WTC11 (cell line): ENCODE measurements around the gene IL16. TPM values are rescaled to one million over a fixed set of nuclear protein-coding genes. Genes with fewer than 3 reads are reported as not detected.

Source experiments
- ATAC-seq: fragments of 200-7000 bp; cut with Tn5 transposase; 2 replicates; pipeline ENCODE4 v1.10.0; 2021; ENCODE audit warnings: mild to moderate bottlenecking, moderate library complexity
- CTCF ChIA-PET: fragments of 300-600 bp; sonication (Branson Sonifier 250); formaldehyde crosslinking; loops from one replicate; lab custom pipeline; 2021; ENCODE audit warnings: antibody characterized with exemption; lab: Charles Lee
- POLR2A ChIA-PET: fragments of 350-600 bp; sonication (Branson Sonifier 250); formaldehyde crosslinking; loops from one replicate; lab custom pipeline; 2021; ENCODE audit warnings: antibody characterized with exemption; lab: Charles Lee
- DNase-seq: peaks from one replicate; pipeline ENCODE4 v3.0.0; 2021; ENCODE audit warnings: low spot score
- H3K27ac Mint-ChIP-seq: 2 replicates; pipeline ENCODE4 v1.8.0; 2021; ENCODE audit warnings: mixed read lengths
- H3K27me3 Mint-ChIP-seq: 2 replicates; pipeline ENCODE4 v1.8.0; 2021; ENCODE audit warnings: low read depth, mild to moderate bottlenecking, moderate library complexity, mixed read lengths
- H3K36me3 Mint-ChIP-seq: 2 replicates; pipeline ENCODE4 v1.8.0; 2021; ENCODE audit warnings: mixed read lengths
- H3K4me1 Mint-ChIP-seq: 2 replicates; pipeline ENCODE4 v1.8.0; 2022; ENCODE audit warnings: mixed read lengths
- H3K4me3 Mint-ChIP-seq: 2 replicates; pipeline ENCODE4 v1.8.0; 2021; ENCODE audit warnings: mild to moderate bottlenecking, moderate library complexity, mixed read lengths
- H3K9me3 Mint-ChIP-seq: 2 replicates; pipeline ENCODE4 v1.8.0; 2021; ENCODE audit warnings: mixed read lengths
- CREB1 ChIP-seq: sonication (generic); formaldehyde crosslinking; IDR thresholded peaks from 2 replicates; pipeline ENCODE4 v1.8.0; 2023; ENCODE audit warnings: mild to moderate bottlenecking, missing genetic modification reagents
- CTCF ChIP-seq: fragments of 200-600 bp; IDR thresholded peaks from 2 replicates; pipeline ENCODE4 v1.8.0; 2022; ENCODE audit warnings: antibody characterized with exemption
- E2F5 ChIP-seq: sonication (generic); formaldehyde crosslinking; IDR thresholded peaks from 2 replicates; pipeline ENCODE4 v1.8.1; 2022; ENCODE audit warnings: mild to moderate bottlenecking, moderate library complexity, missing genetic modification reagents
- ERG ChIP-seq: fragments of 250-450 bp; sonication (Bioruptor Pico); IDR thresholded peaks from 2 replicates; pipeline ENCODE4 v1.8.0; 2021; ENCODE audit warnings: mild to moderate bottlenecking
- ESRRA ChIP-seq: sonication (generic); formaldehyde crosslinking; IDR thresholded peaks from 2 replicates; pipeline ENCODE4 v1.8.1; 2022; ENCODE audit warnings: mild to moderate bottlenecking, missing genetic modification reagents, borderline replicate concordance
- FOXP1 ChIP-seq: sonication (generic); formaldehyde crosslinking; IDR thresholded peaks from 2 replicates; pipeline ENCODE4 v1.8.0; 2022; ENCODE audit warnings: missing genetic modification reagents, mild to moderate bottlenecking, moderate library complexity, borderline replicate concordance
- GTF2I ChIP-seq: fragments of 250-450 bp; sonication (Bioruptor Pico); conservative IDR thresholded peaks from 2 replicates; pipeline ENCODE4 v1.4.0; 2021; ENCODE audit warnings: mild to moderate bottlenecking
- HMGXB4 ChIP-seq: sonication (generic); formaldehyde crosslinking; IDR thresholded peaks from 2 replicates; pipeline ENCODE4 v1.8.1; 2023; ENCODE audit warnings: mild to moderate bottlenecking, moderate library complexity, missing genetic modification reagents
- JAZF1 ChIP-seq: fragments of 250-450 bp; sonication (Bioruptor Pico); IDR thresholded peaks from 2 replicates; pipeline ENCODE4 v1.9.0; 2021; ENCODE audit warnings: moderate library complexity, mild to moderate bottlenecking, inconsistent platforms
- JUN ChIP-seq: sonication (generic); formaldehyde crosslinking; IDR thresholded peaks from 2 replicates; pipeline ENCODE4 v1.8.0; 2023; ENCODE audit warnings: mild to moderate bottlenecking, missing genetic modification reagents
- KAT7 ChIP-seq: sonication (generic); formaldehyde crosslinking; IDR thresholded peaks from 2 replicates; pipeline ENCODE4 v1.8.1; 2023; ENCODE audit warnings: missing genetic modification reagents, mild to moderate bottlenecking, borderline replicate concordance
- NFE2L1 ChIP-seq: sonication (generic); formaldehyde crosslinking; IDR thresholded peaks from 2 replicates; pipeline ENCODE4 v1.8.1; 2023; ENCODE audit warnings: missing genetic modification reagents
- NR3C1 ChIP-seq: sonication (generic); formaldehyde crosslinking; conservative IDR thresholded peaks from 2 replicates; pipeline ENCODE4 v1.8.1; 2023; ENCODE audit warnings: low read depth, mild to moderate bottlenecking, missing genetic modification reagents
- SOX15 ChIP-seq: fragments of 250-450 bp; sonication (Bioruptor Pico); IDR thresholded peaks from 2 replicates; pipeline ENCODE4 v1.9.0; 2021; ENCODE audit warnings: mild to moderate bottlenecking
- TCF7 ChIP-seq: sonication (generic); formaldehyde crosslinking; IDR thresholded peaks from 2 replicates; pipeline ENCODE4 v1.8.0; 2022; ENCODE audit warnings: mild to moderate bottlenecking, low read depth, missing genetic modification reagents, moderate library complexity
- TEAD4 ChIP-seq: sonication (generic); formaldehyde crosslinking; IDR thresholded peaks from 2 replicates; pipeline ENCODE4 v1.8.0; 2022; ENCODE audit warnings: mild to moderate bottlenecking, missing genetic modification reagents
- ZBTB21 ChIP-seq: sonication (generic); formaldehyde crosslinking; IDR thresholded peaks from 2 replicates; pipeline ENCODE4 v1.8.1; 2023; ENCODE audit warnings: mild to moderate bottlenecking, missing genetic modification reagents, borderline replicate concordance
- ZBTB43 ChIP-seq: sonication (generic); formaldehyde crosslinking; IDR thresholded peaks from 2 replicates; pipeline ENCODE4 v1.8.1; 2023; ENCODE audit warnings: mild to moderate bottlenecking, missing genetic modification reagents
- ZNF138 ChIP-seq: sonication (generic); formaldehyde crosslinking; conservative IDR thresholded peaks from 2 replicates; pipeline ENCODE4 v1.8.1; 2022; ENCODE audit warnings: mild to moderate bottlenecking, moderate library complexity, missing genetic modification reagents
- ZNF232 ChIP-seq: sonication (generic); formaldehyde crosslinking; IDR thresholded peaks from 2 replicates; pipeline ENCODE4 v1.8.0; 2022; ENCODE audit warnings: mild to moderate bottlenecking, missing genetic modification reagents
- ZNF423 ChIP-seq: fragments of 250-450 bp; sonication (Bioruptor Pico); IDR thresholded peaks from 2 replicates; pipeline ENCODE4 v2.1.2; 2022; ENCODE audit warnings: mild to moderate bottlenecking, moderate library complexity
- total RNA-seq: library from RNA; stranded (reverse); gene quantifications from 3 replicates; pipeline ENCODE4 v1.2.3, GENCODE V29; 2021

Gene IL16
- total RNA-seq, 1 experiment from 2014 or later, result 0.61 TPM

- TF ChIP-seq ZBTB43 (no peak), E2F5 (no peak)
Measured at GRCh38 chr15:81255958-81256320, 59.3 kb downstream of the IL16 start (continued).

GRCh38 chr15:81256916-81257315 lies 60.2 kb downstream of the IL16 start:
- DNase-seq (no peak), ATAC-seq (peak; percentile 20; the same call in 1 of the 2 replicates)
- Mint-ChIP-seq H3K27ac (no peak overlapping the region), H3K4me3 (no peak overlapping the region), H3K9me3 (no peaks in the 10 kb centered on the region), H3K4me1 (no peaks in the 10 kb centered on the region), H3K27me3 (no peaks in the 10 kb centered on the region), H3K36me3 (no peaks in the 10 kb centered on the region)
- POLR2A ChIA-PET, result no interaction called here
- CTCF ChIA-PET, result interaction anchor here (1.0 to 2.6 kb wide), 2 partner anchors 9 kb away, joined by 3 to 18 read pairs; no protein-coding TSS in a partner anchor
- TF ChIP-seq HMGXB4 (no peak), CTCF (0 out of 2 replicates have a peak, but pooled peaks have one; percentile 19)

- Mint-ChIP-seq H3K4me3 (no peak overlapping the region), H3K36me3 (no peaks in the 10 kb centered on the region), H3K4me1 (no peaks in the 10 kb centered on the region), H3K27ac (no peak overlapping the region), H3K9me3 (no peaks in the 10 kb centered on the region), H3K27me3 (no peaks in the 10 kb centered on the region)
- ATAC-seq (no peak), DNase-seq (no peak)
- TF ChIP-seq JUN (CRISPR knock-in tag), result no peak
- TF ChIP-seq CREB1 (CRISPR knock-in tag), result no peak
- ChIA-PET POLR2A (no interaction called here), CTCF (interaction anchor here (1.0 kb wide), 1 partner anchor 9 kb away, joined by 3 read pairs; no protein-coding TSS in a partner anchor)
Measured at GRCh38 chr15:81257435-81257834, 60.8 kb downstream of the IL16 start.

GRCh38 chr15:81258455-81258854 lies 61.8 kb downstream of the IL16 start:
- H3K27me3 Mint-ChIP-seq, result no peaks in the 10 kb centered on the region
- H3K27ac Mint-ChIP-seq, result no peak overlapping the region
- DNase-seq, result no peak
- ATAC-seq, result no peak
- H3K9me3 Mint-ChIP-seq, result no peaks in the 10 kb centered on the region
- no peaks in the 10 kb centered on the region for H3K4me1 Mint-ChIP-seq
- H3K36me3 Mint-ChIP-seq, result no peaks in the 10 kb centered on the region
- CTCF ChIA-PET, result no interaction called here
- POLR2A ChIA-PET, result no interaction called here
- no peak overlapping the region for H3K4me3 Mint-ChIP-seq
- TF ChIP-seq FOXP1 (CRISPR knock-in tag) (no peak), ZNF232 (CRISPR knock-in tag) (no peak), ZNF138 (no peak), CREB1 (CRISPR knock-in tag) (no peak), GTF2I (no peak), NFE2L1 (CRISPR knock-in tag) (no peak), HMGXB4 (no peak), NR3C1 (CRISPR knock-in tag) (no peak), ERG (CRISPR knock-in tag) (no peak), JUN (CRISPR knock-in tag) (no peak), TEAD4 (CRISPR knock-in tag) (no peak), ESRRA (CRISPR knock-in tag) (no peak), SOX15 (CRISPR knock-in tag) (no peak), KAT7 (CRISPR knock-in tag) (no peak), ZNF423 (CRISPR knock-in tag) (no peak), TCF7 (CRISPR knock-in tag) (no peak), JAZF1 (CRISPR knock-in tag) (no peak), ZBTB21 (no peak)
